NCI-H748 (cell line): ENCODE results near the gene PACS1.

ENCODE experiments used
- DNase-seq: peaks from one replicate; lab custom pipeline; 2025; ENCODE audit not compliant: unreplicated experiment; lab: John Stamatoyannopoulos, UW

The PACS1 gene

GRCh38 chr11:66136752-66137123 is 66.7 kb downstream of the PACS1 start:
- no peak for DNase-seq

- DNase-seq = no peak
These were observed 69.8 kb downstream of the PACS1 start for GRCh38 chr11:66139817-66140404.

GRCh38 chr11:66142370-66143263 is 72.5 kb downstream of the PACS1 start:
- DNase-seq = no peak

GRCh38 chr11:66143264-66143566 is 73.1 kb downstream of the PACS1 start:
- DNase-seq = no peak

GRCh38 chr11:66143996-66144678 is 74.1 kb downstream of the PACS1 start:
- no peak for DNase-seq

GRCh38 chr11:66146074-66146473 is 76.0 kb downstream of the PACS1 start:
- DNase-seq = no peak

- DNase-seq = no peak
These were observed 76.9 kb downstream of the PACS1 start for GRCh38 chr11:66146940-66147339.

GRCh38 chr11:66150140-66150539 is 80.1 kb downstream of the PACS1 start:
- no peak for DNase-seq

GRCh38 chr11:66150725-66151124 is 80.7 kb downstream of the PACS1 start:
- DNase-seq = no peak

- DNase-seq = no peak
These were observed 81.2 kb downstream of the PACS1 start for GRCh38 chr11:66151273-66151672.

- DNase-seq = no peak
These were observed 84.0 kb downstream of the PACS1 start for GRCh38 chr11:66154109-66154508.

GRCh38 chr11:66155387-66156073 is 85.5 kb downstream of the PACS1 start:
- DNase-seq = no peak

- no peak for DNase-seq
These were observed 87.3 kb downstream of the PACS1 start for GRCh38 chr11:66157182-66157864.

- no peak for DNase-seq
These were observed 88.1 kb downstream of the PACS1 start for GRCh38 chr11:66158156-66158555.

- peak; percentile 11 for DNase-seq
These were observed 89.4 kb downstream of the PACS1 start for GRCh38 chr11:66159324-66159984.

- no peak for DNase-seq
These were observed 90.6 kb downstream of the PACS1 start for GRCh38 chr11:66160709-66161108.

GRCh38 chr11:66168289-66168688 is 98.2 kb downstream of the PACS1 start:
- no peak for DNase-seq

GRCh38 chr11:66172146-66172545 is 102.1 kb downstream of the PACS1 start:
- DNase-seq = no peak

- DNase-seq = no peak
These were observed 106.6 kb downstream of the PACS1 start for GRCh38 chr11:66176650-66177049.

- DNase-seq = no peak
These were observed 108.1 kb downstream of the PACS1 start for GRCh38 chr11:66178183-66178582.

GRCh38 chr11:66178871-66179270 is 108.8 kb downstream of the PACS1 start:
- no peak for DNase-seq
